HG03039 (cell line): ENCODE data around the gene PTPRK.

Source experiments
- ATAC-seq: cut with Tn5 transposase; IDR thresholded peaks from one replicate; pipeline ENCODE4 v1.9.1; 2021; ENCODE audit warnings: mild to moderate bottlenecking, moderate library complexity; ENCODE audit not compliant: unreplicated experiment

Gene PTPRK

GRCh38 chr6:128047989-128048388 lies 472.4 kb downstream of the PTPRK start:
- no peak for ATAC-seq

GRCh38 chr6:128046033-128046432 lies 474.4 kb downstream of the PTPRK start:
- no peak for ATAC-seq

GRCh38 chr6:128039543-128039942 lies 480.9 kb downstream of the PTPRK start:
- ATAC-seq, result no peak

- ATAC-seq, result no peak
These were observed 483.4 kb downstream of the PTPRK start for GRCh38 chr6:128036808-128037570.

GRCh38 chr6:128033156-128033555 lies 487.2 kb downstream of the PTPRK start:
- ATAC-seq, result no peak

GRCh38 chr6:128032042-128032441 lies 488.4 kb downstream of the PTPRK start:
- ATAC-seq, result no peak

GRCh38 chr6:128029826-128030225 lies 490.6 kb downstream of the PTPRK start:
- no peak for ATAC-seq

GRCh38 chr6:128028183-128028582 lies 492.2 kb downstream of the PTPRK start:
- ATAC-seq, result no peak

GRCh38 chr6:128025478-128025877 lies 494.9 kb downstream of the PTPRK start:
- ATAC-seq, result no peak

- no peak for ATAC-seq
These were observed 495.4 kb downstream of the PTPRK start for GRCh38 chr6:128024969-128025368.

- no peak for ATAC-seq
These were observed 496.4 kb downstream of the PTPRK start for GRCh38 chr6:128024046-128024445.

GRCh38 chr6:128018821-128019220 lies 501.6 kb downstream of the PTPRK start:
- ATAC-seq, result no peak

GRCh38 chr6:128017288-128017687 lies 503.1 kb downstream of the PTPRK start:
- ATAC-seq, result no peak

GRCh38 chr6:128007658-128008057 lies 512.7 kb downstream of the PTPRK start:
- ATAC-seq, result no peak

- ATAC-seq, result no peak
These were observed 515.4 kb downstream of the PTPRK start for GRCh38 chr6:128005009-128005408.

- no peak for ATAC-seq
These were observed 520.0 kb downstream of the PTPRK start for GRCh38 chr6:128000363-128000762.

- no peak for ATAC-seq
These were observed 521.4 kb downstream of the PTPRK start for GRCh38 chr6:127998985-127999384.

GRCh38 chr6:127997496-127998164 lies 522.8 kb downstream of the PTPRK start:
- no peak for ATAC-seq

GRCh38 chr6:127996925-127997324 lies 523.5 kb downstream of the PTPRK start:
- ATAC-seq, result no peak

GRCh38 chr6:127992144-127992543 lies 528.3 kb downstream of the PTPRK start:
- ATAC-seq, result no peak

GRCh38 chr6:127990074-127990473 lies 530.3 kb downstream of the PTPRK start:
- no peak for ATAC-seq

GRCh38 chr6:127980996-127981395 lies 539.4 kb downstream of the PTPRK start:
- no peak for ATAC-seq
